IMR-90 (cell line): ENCODE data around the gene AMOTL1. TPM values are rescaled to one million over a fixed set of nuclear protein-coding genes. Genes with fewer than 3 reads are reported as not detected.

Experiments
- ATAC-seq: fragments of 200-7000 bp; cut with Tn5 transposase; 2 replicates; pipeline ENCODE4 v1.9.1; 2020; ENCODE audit warnings: low read depth, mild to moderate bottlenecking, moderate library complexity
- BruUV-seq: library from RNA; stranded (reverse); fragments of 400-500 nt; replicated peaks from 2 replicates; lab custom pipeline; 2021; lab: Mats Ljungman, UMichigan
- CTCF ChIA-PET: fragments of 300-600 bp; formaldehyde crosslinking; extraction: SDS; loops from one replicate; lab custom pipeline; 2021; ENCODE audit warnings: antibody characterized with exemption; lab: Yijun Ruan, JAX
- POLR2A ChIA-PET: fragments of 300-600 bp; sonication (Branson Sonifier 250); formaldehyde crosslinking; loops from one replicate; lab custom pipeline; 2022; ENCODE audit warnings: antibody characterized with exemption; ENCODE audit not compliant: unreplicated experiment; lab: Charles Lee
- DNase-seq: peaks from one replicate; pipeline ENCODE4 v3.0.0; 2013
- H2AFZ ChIP-seq: replicated peaks from 2 replicates; pipeline ENCODE3; 2013; ENCODE audit warnings: low read length, mild to moderate bottlenecking; ENCODE audit not compliant: poor library complexity
- H2AK5ac ChIP-seq: 2 replicates; pipeline ENCODE4 v1.6.1; 2013; ENCODE audit warnings: low read depth, low read length, inconsistent platforms
- H2AK9ac ChIP-seq: replicated peaks from 2 replicates; pipeline ENCODE3; 2013; ENCODE audit warnings: mild to moderate bottlenecking, low read depth, low read length, moderate library complexity; ENCODE audit not compliant: poor library complexity
- H2BK120ac ChIP-seq: 2 replicates; pipeline ENCODE4 v1.6.1; 2013; ENCODE audit warnings: low read depth, low read length, inconsistent platforms
- H2BK15ac ChIP-seq: 3 replicates; pipeline ENCODE4 v1.6.1; 2013; ENCODE audit warnings: low read depth, low read length, inconsistent platforms
- H2BK20ac ChIP-seq: 2 replicates; pipeline ENCODE4 v1.6.1; 2013; ENCODE audit warnings: low read depth, mild to moderate bottlenecking, inconsistent platforms, low read length, moderate library complexity
- H2BK5ac ChIP-seq: 2 replicates; pipeline ENCODE4 v1.6.1; 2013; ENCODE audit warnings: mild to moderate bottlenecking, low read depth, low read length, inconsistent platforms; ENCODE audit not compliant: poor library complexity, severe bottlenecking
- H3K14ac ChIP-seq: replicated peaks from 2 replicates; pipeline ENCODE4 v1.6.1; 2013; ENCODE audit warnings: low read depth, low read length, inconsistent platforms
- H3K18ac ChIP-seq: 2 replicates; pipeline ENCODE4 v1.6.1; 2013; ENCODE audit warnings: low read depth, low read length, control low read depth
- H3K23ac ChIP-seq: 2 replicates; pipeline ENCODE4 v1.6.1; 2013; ENCODE audit warnings: low read depth, low read length, inconsistent platforms
- H3K27ac ChIP-seq: 2 replicates; pipeline ENCODE4 v1.5.1; 2013; ENCODE audit warnings: mild to moderate bottlenecking, control low read depth, low read length; ENCODE audit not compliant: insufficient read depth
- H3K27me3 ChIP-seq: 2 replicates; pipeline ENCODE4 v1.6.1; 2013; ENCODE audit warnings: low read length; ENCODE audit not compliant: control insufficient read depth, insufficient read depth
- H3K36me3 ChIP-seq: 2 replicates; pipeline ENCODE4 v1.6.1; 2013; ENCODE audit warnings: low read length, mixed read lengths; ENCODE audit not compliant: control insufficient read depth, insufficient read depth
- H3K4ac ChIP-seq: 2 replicates; pipeline ENCODE4 v1.6.1; 2013; ENCODE audit warnings: low read depth, low read length, inconsistent platforms
- H3K4me1 ChIP-seq: 2 replicates; pipeline ENCODE4 v1.6.1; 2013; ENCODE audit warnings: low read length, mixed read lengths; ENCODE audit not compliant: control insufficient read depth, insufficient read depth
- H3K4me2 ChIP-seq: 2 replicates; pipeline ENCODE4 v1.6.1; 2013; ENCODE audit warnings: low read depth, mild to moderate bottlenecking, control low read depth, low read length, moderate library complexity
- H3K4me3 ChIP-seq: 2 replicates; pipeline ENCODE4 v1.5.1; 2013; ENCODE audit warnings: low read depth, mild to moderate bottlenecking, control low read depth, low read length, moderate library complexity; ENCODE audit not compliant: insufficient read depth
- H3K56ac ChIP-seq: 2 replicates; pipeline ENCODE4 v1.6.1; 2013; ENCODE audit warnings: low read length, inconsistent platforms; ENCODE audit not compliant: insufficient read depth; ENCODE audit errors: extremely low read depth
- H3K79me1 ChIP-seq, 2 experiments: 2 replicates each; pipeline ENCODE4 v1.6.1; 2013; ENCODE audit warnings: low read length in 2 of 2, inconsistent platforms in 1 of 2, low read depth in 1 of 2
- H3K9ac ChIP-seq: 2 replicates; pipeline ENCODE4 v1.6.1; 2013; ENCODE audit warnings: low read depth, low read length, control low read depth
- H3K9me1 ChIP-seq: 2 replicates; pipeline ENCODE4 v1.6.1; 2013; ENCODE audit warnings: low read length, inconsistent platforms; ENCODE audit not compliant: insufficient read depth
- H3K9me3 ChIP-seq: 2 replicates; pipeline ENCODE4 v1.6.1; 2013; ENCODE audit warnings: low read length; ENCODE audit not compliant: control insufficient read depth, insufficient read depth
- H4K20me1 ChIP-seq: 2 replicates; pipeline ENCODE4 v1.6.1; 2013; ENCODE audit warnings: low read length, inconsistent platforms; ENCODE audit not compliant: insufficient read depth
- H4K5ac ChIP-seq: 2 replicates; pipeline ENCODE4 v1.6.1; 2013; ENCODE audit warnings: mild to moderate bottlenecking, low read depth, low read length, control low read depth
- H4K8ac ChIP-seq, 2 experiments: 2 replicates each; pipeline ENCODE4 v1.6.1; 2013; ENCODE audit warnings: low read depth in 2 of 2, low read length in 2 of 2, control low read depth in 1 of 2, inconsistent platforms in 1 of 2
- H4K91ac ChIP-seq: 2 replicates; pipeline ENCODE4 v1.6.1; 2013; ENCODE audit warnings: low read depth, low read length, inconsistent platforms; ENCODE audit not compliant: insufficient read depth
- FOS ChIP-seq: fragments of 150-350 bp; IDR thresholded peaks from 2 replicates; pipeline ENCODE4 v1.6.1; 2016; ENCODE audit warnings: low read depth, low read length
- NFE2L2 ChIP-seq: fragments of 150-350 bp; IDR thresholded peaks from 2 replicates; pipeline ENCODE4 v1.6.1; 2016; ENCODE audit warnings: low read depth, mild to moderate bottlenecking, low read length
- POLR2A ChIP-seq: IDR thresholded peaks from 2 replicates; pipeline ENCODE4 v1.6.1; 2012; ENCODE audit warnings: mild to moderate bottlenecking, low read depth, low read length
- RAD21 ChIP-seq: IDR thresholded peaks from 2 replicates; pipeline ENCODE4 v1.6.1; 2012; ENCODE audit warnings: low read length, improper control_type of control experiment
- SMC3 ChIP-seq: fragments of 150-350 bp; IDR thresholded peaks from 2 replicates; pipeline ENCODE4 v1.6.1; 2016; ENCODE audit warnings: low read depth, mild to moderate bottlenecking, antibody characterized with exemption, low read length, moderate library complexity
- WGBS, 2 experiments: methylation state at CpG; one replicate each; pipeline versions ENCODE4 v1.1.5 to v1.1.7; 2013; ENCODE audit warnings: missing lambda C conversion rate in 2 of 2; ENCODE audit not compliant: insufficient read length in 1 of 2; ENCODE audit errors: extremely low coverage in 2 of 2; 5-methylcytosine and 5-hydroxymethylcytosine counted together
- dilution Hi-C: fragments of 300-500 bp; cut with HindIII; formaldehyde crosslinking; loops from one replicate; pipeline ENCODE4 v1.14.3; 2018; ENCODE audit warnings: low sequenced_read_pairs; ENCODE audit not compliant: unreplicated experiment
- in situ Hi-C: fragments of 300-500 bp; cut with MboI; formaldehyde crosslinking; loops from 3 replicates; pipeline ENCODE4 v1.14.3; 2019; ENCODE audit warnings: low sequenced_read_pairs, inconsistent platforms, mixed read lengths
- intact Hi-C: fragments of 100-400 bp; cut with micrococcal nuclease; formaldehyde crosslinking; loops from 2 replicates; pipeline ENCODE4 v1.10.0; 2022
- polyA plus RNA-seq, 3 experiments: library from polyadenylated mRNA; depleted of rRNA; stranded (reverse); fragments of >200 nt; gene quantifications; 2 replicates each; pipeline ENCODE4 v1.2.3, GENCODE V29; 2012; ENCODE audit warnings: low replicate concordance in 1 of 3
- total RNA-seq: library from RNA; depleted of rRNA; stranded (reverse); fragments of >200 nt; gene quantifications from 2 replicates; pipeline ENCODE4 v1.2.3, GENCODE V29; 2012
- TF ChIP-seq, protein P1 (sequence below): conservative IDR thresholded peaks from 2 replicates; pipeline ENCODE4 v1.5.1; 2012; ENCODE audit warnings: mild to moderate bottlenecking, low read depth, low read length, improper control_type of control experiment

The AMOTL1 gene
- total and polyA plus RNA-seq, 2 of the 4 experiments (the other 2 are of a cell fraction): 18.6 to 49.5 TPM

- Histone ChIP-seq H2BK20ac (no peak overlapping the region; the same call in 1 of the 2 replicates), H3K79me1 (no peaks in the 10 kb centered on the region), H2BK15ac (peak overlapping the region; percentile 31; the same call in 2 of the 3 replicates), H4K91ac (no peak overlapping the region), H2AK5ac (peak overlapping the region; percentile 22; the same call in 1 of the 2 replicates), H3K9me1 (peaks cover 7% of the 10 kb centered on the region), H4K8ac (peak overlapping the region; percentile 16 to 34; a peak in 1 of 4 replicates), H3K23ac (peak overlapping the region; percentile 80), H2AK9ac (peak overlapping the region; percentile 39), H3K27me3 (no peaks in the 10 kb centered on the region), H4K5ac (no peak overlapping the region), H3K27ac (no peak overlapping the region; the same call in 1 of the 2 replicates), H4K20me1 (no peaks in the 10 kb centered on the region), H3K4me3 (peak overlapping the region; percentile 44), H3K56ac (no peak overlapping the region), H2AFZ (peak overlapping the region; percentile 94), H3K14ac (peak overlapping the region; percentile 47; the same call in 1 of the 2 replicates), H2BK5ac (no peak overlapping the region), H3K4me2 (peak overlapping the region; percentile 93), H3K4me1 (peaks cover 6% of the 10 kb centered on the region), H2BK120ac (peak overlapping the region; percentile 56; the same call in 1 of the 2 replicates), H3K9ac (peak overlapping the region; percentile 45), H3K36me3 (no peaks in the 10 kb centered on the region), H3K18ac (no peak overlapping the region), H3K9me3 (no peaks in the 10 kb centered on the region), H3K4ac (peak overlapping the region; percentile 58; the same call in 1 of the 2 replicates)
- DNase-seq (peak; percentile 69), ATAC-seq (peak; percentile 76)
- BruUV-seq: no TSS peak
- dilution Hi-C loops: no loop called here
- WGBS, 2 experiments: 0% methylated on average over 11 of the region's 35 CpGs; no CpG with 5 or more reads in 1 of the 2 experiments
- TF ChIP-seq, protein P1, sequence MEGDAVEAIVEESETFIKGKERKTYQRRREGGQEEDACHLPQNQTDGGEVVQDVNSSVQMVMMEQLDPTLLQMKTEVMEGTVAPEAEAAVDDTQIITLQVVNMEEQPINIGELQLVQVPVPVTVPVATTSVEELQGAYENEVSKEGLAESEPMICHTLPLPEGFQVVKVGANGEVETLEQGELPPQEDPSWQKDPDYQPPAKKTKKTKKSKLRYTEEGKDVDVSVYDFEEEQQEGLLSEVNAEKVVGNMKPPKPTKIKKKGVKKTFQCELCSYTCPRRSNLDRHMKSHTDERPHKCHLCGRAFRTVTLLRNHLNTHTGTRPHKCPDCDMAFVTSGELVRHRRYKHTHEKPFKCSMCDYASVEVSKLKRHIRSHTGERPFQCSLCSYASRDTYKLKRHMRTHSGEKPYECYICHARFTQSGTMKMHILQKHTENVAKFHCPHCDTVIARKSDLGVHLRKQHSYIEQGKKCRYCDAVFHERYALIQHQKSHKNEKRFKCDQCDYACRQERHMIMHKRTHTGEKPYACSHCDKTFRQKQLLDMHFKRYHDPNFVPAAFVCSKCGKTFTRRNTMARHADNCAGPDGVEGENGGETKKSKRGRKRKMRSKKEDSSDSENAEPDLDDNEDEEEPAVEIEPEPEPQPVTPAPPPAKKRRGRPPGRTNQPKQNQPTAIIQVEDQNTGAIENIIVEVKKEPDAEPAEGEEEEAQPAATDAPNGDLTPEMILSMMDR: peak; percentile 52
- TF ChIP-seq RAD21: peak; percentile 38
- TF ChIP-seq SMC3: peak; percentile 36
- TF ChIP-seq FOS: no peak
- no peak for TF ChIP-seq POLR2A
- no peak for TF ChIP-seq NFE2L2
- CTCF ChIA-PET: interaction anchor here (0.6 to 2.1 kb wide), 10 partner anchors 8 to 165 kb away, joined by 3 to 8 read pairs (median 4); no protein-coding TSS in a partner anchor
- POLR2A ChIA-PET: no interaction called here
- in situ Hi-C loops: no loop called here
- intact Hi-C loops: no loop called here
These were observed 27.0 kb upstream of the AMOTL1 start for GRCh38 chr11:94741022-94741679.
